HG02610 (cell line): ENCODE results near the gene TPPP2.
A peak's percentile ranks its signal among the peaks of the same experiment; 100 is the strongest.
"Not testable (repeated sequence)": the region's sequence is repeated elsewhere in the genome, so short reads cannot be mapped to it uniquely, and the experiment has no call there.

Experiments used
- ATAC-seq: cut with Tn5 transposase; IDR thresholded peaks from one replicate; pipeline ENCODE4 v1.9.1; 2021; ENCODE audit warnings: mild to moderate bottlenecking, moderate library complexity; ENCODE audit not compliant: unreplicated experiment

TPPP2 gene

GRCh38 chr14:21029917-21030316 is at the start of gene TPPP2:
Gene TPPP2, plus strand, starts transcription at chr14:21030217. Its CDS starts 365 bp downstream, at chr14:21030582.
- no peak for ATAC-seq

- no peak for ATAC-seq
These were observed 49.1 kb upstream of the TPPP2 start for GRCh38 chr14:20980906-20981305.

- ATAC-seq = no peak
These were observed 47.2 kb upstream of the TPPP2 start for GRCh38 chr14:20982646-20983369.

GRCh38 chr14:20985650-20986049 is 44.4 kb upstream of the TPPP2 start:
- ATAC-seq = not testable (repeated sequence)

GRCh38 chr14:20986811-20987210 is 43.2 kb upstream of the TPPP2 start:
- ATAC-seq = no peak

GRCh38 chr14:20988717-20989470 is 41.1 kb upstream of the TPPP2 start:
- no peak for ATAC-seq

GRCh38 chr14:20989471-20989786 is 40.6 kb upstream of the TPPP2 start:
- ATAC-seq = no peak

GRCh38 chr14:20989787-20990600 is 40.0 kb upstream of the TPPP2 start, which contains the start of gene METTL17:
Gene METTL17, plus strand, starts transcription at chr14:20989980. Its CDS starts 23 bp downstream, at chr14:20990003.
- ATAC-seq = peak; percentile 95

- ATAC-seq = no peak
These were observed 33.5 kb upstream of the TPPP2 start for GRCh38 chr14:20996521-20996920.

- ATAC-seq = no peak
These were observed 32.9 kb upstream of the TPPP2 start for GRCh38 chr14:20997115-20997514.

- no peak for ATAC-seq
These were observed 32.5 kb upstream of the TPPP2 start for GRCh38 chr14:20997564-20997963.

- no peak for ATAC-seq
These were observed 31.9 kb upstream of the TPPP2 start for GRCh38 chr14:20998139-20998538.

- ATAC-seq = no peak
These were observed 31.2 kb upstream of the TPPP2 start, which contains the start of gene SLC39A2 for GRCh38 chr14:20998674-20999366. Gene SLC39A2, plus strand, starts transcription at chr14:20999293. Its CDS starts 154 bp downstream, at chr14:20999447.

GRCh38 chr14:20999591-20999990 is 30.4 kb upstream of the TPPP2 start:
- ATAC-seq = no peak

GRCh38 chr14:21001218-21001617 is 28.8 kb upstream of the TPPP2 start:
- ATAC-seq = no peak

- ATAC-seq = no peak
These were observed 26.1 kb upstream of the TPPP2 start for GRCh38 chr14:21003788-21004346.

- ATAC-seq = not testable (repeated sequence)
These were observed 20.3 kb upstream of the TPPP2 start for GRCh38 chr14:21009721-21010120.

- ATAC-seq = no peak
These were observed 18.9 kb upstream of the TPPP2 start for GRCh38 chr14:21011136-21011535.

GRCh38 chr14:21014761-21015190 is 15.2 kb upstream of the TPPP2 start:
- ATAC-seq = no peak

- no peak for ATAC-seq
These were observed 14.7 kb upstream of the TPPP2 start for GRCh38 chr14:21015312-21015711.
